BJ (cell line): ENCODE results near the gene ZNF892. TPM values are rescaled to one million over a fixed set of nuclear protein-coding genes. Genes with fewer than 3 reads are reported as not detected.
"Not testable (repeated sequence)": the region's sequence is repeated elsewhere in the genome, so short reads cannot be mapped to it uniquely, and the experiment has no call there.

Experiments used
- CTCF ChIA-PET: fragments of 350-600 bp; formaldehyde crosslinking; extraction: SDS; loops from one replicate; lab custom pipeline; 2021; ENCODE audit warnings: antibody characterized with exemption, inconsistent platforms; lab: Yijun Ruan, JAX
- POLR2A ChIA-PET: fragments of 300-600 bp; sonication (Branson Sonifier 250); formaldehyde crosslinking; extraction: SDS; loops from one replicate; lab custom pipeline; 2021; ENCODE audit warnings: antibody characterized with exemption; lab: Charles Lee
- DNase-seq: peaks from one replicate; pipeline ENCODE4 v3.0.0-alpha.2; 2011; ENCODE audit warnings: low read depth
- H3K27me3 ChIP-seq: 2 replicates; pipeline ENCODE4 v1.6.0; 2011; ENCODE audit warnings: low read length; ENCODE audit not compliant: control insufficient read depth, insufficient read depth
- H3K36me3 ChIP-seq: 2 replicates; pipeline ENCODE4 v1.5.1; 2011; ENCODE audit warnings: low read length; ENCODE audit not compliant: control insufficient read depth, insufficient read depth
- H3K4me3 ChIP-seq: 2 replicates; pipeline ENCODE4 v1.5.1; 2011; ENCODE audit warnings: low read depth, mild to moderate bottlenecking, control low read depth, low read length
- CTCF ChIP-seq: IDR thresholded peaks from 2 replicates; pipeline ENCODE4 v1.5.1; 2011; ENCODE audit warnings: low read depth, mild to moderate bottlenecking, control low read depth, inconsistent platforms, low read length, moderate library complexity; ENCODE audit not compliant: insufficient read depth
- polyA plus RNA-seq: library from polyadenylated mRNA; depleted of rRNA; stranded (reverse); fragments of >200 nt; gene quantifications from 2 replicates; pipeline ENCODE4 v1.2.3, GENCODE V29; 2011

ZNF892 gene
- polyA plus RNA-seq, 1 experiment: 0.71 TPM

GRCh38 chr2:95179451-95179850, 27.9 kb upstream of the ZNF892 start:
- H3K4me3 ChIP-seq: no peak overlapping the region
- no peak for DNase-seq
- H3K36me3 ChIP-seq: peaks cover 13% of the 10 kb centered on the region
- TF ChIP-seq CTCF: no peak
- ChIA-PET CTCF (no interaction called here), POLR2A (no interaction called here)
- no peaks in the 10 kb centered on the region for H3K27me3 ChIP-seq

GRCh38 chr2:95181774-95182173, 25.5 kb upstream of the ZNF892 start:
- TF ChIP-seq CTCF: no peak
- POLR2A ChIA-PET: no interaction called here

GRCh38 chr2:95185197-95185596, 22.1 kb upstream of the ZNF892 start:
- H3K27me3 ChIP-seq: no peaks in the 10 kb centered on the region
- no peak for TF ChIP-seq CTCF
- H3K4me3 ChIP-seq: no peak overlapping the region
- peaks cover 12% of the 10 kb centered on the region for H3K36me3 ChIP-seq
- DNase-seq: no peak
- CTCF ChIA-PET: interaction anchor here (1.0 to 1.4 kb wide), 2 partner anchors 11 to 129 kb away, joined by 3 to 4 read pairs; no protein-coding TSS in a partner anchor
- POLR2A ChIA-PET: no interaction called here

More at GRCh38 chr2:95181774-95182173, 25.5 kb upstream of the ZNF892 start:
- Histone ChIP-seq H3K4me3 (no peak overlapping the region), H3K36me3 (peaks cover 13% of the 10 kb centered on the region), H3K27me3 (no peaks in the 10 kb centered on the region)
- no peak for DNase-seq
- CTCF ChIA-PET: interaction anchor here (0.6 kb wide), 1 partner anchor 18 kb away, joined by 3 read pairs; no protein-coding TSS in a partner anchor

GRCh38 chr2:95185973-95186372, 21.3 kb upstream of the ZNF892 start:
- ChIA-PET CTCF (interaction anchor here (0.8 to 1.4 kb wide), 3 partner anchors 10 to 129 kb away, joined by 3 to 4 read pairs (median 3); no protein-coding TSS in a partner anchor), POLR2A (no interaction called here)
- no peak for TF ChIP-seq CTCF
- Histone ChIP-seq H3K27me3 (no peaks in the 10 kb centered on the region), H3K4me3 (no peak overlapping the region), H3K36me3 (peaks cover 8% of the 10 kb centered on the region)
- no peak for DNase-seq

GRCh38 chr2:95192956-95193355, 14.4 kb upstream of the ZNF892 start:
- POLR2A ChIA-PET, H3K4me3 ChIP-seq, H3K36me3 ChIP-seq, H3K27me3 ChIP-seq, DNase-seq: not testable (repeated sequence)
- TF ChIP-seq CTCF: peak; percentile 59
- CTCF ChIA-PET: interaction anchor here (0.6 to 1.2 kb wide), 5 partner anchors 9 to 143 kb away, joined by 3 to 5 read pairs (median 3); no protein-coding TSS in a partner anchor
